K562 treated with DMSO at 1 percent for 48 hours (cell line): ENCODE results near the gene PRB2. TPM values are rescaled to one million over a fixed set of nuclear protein-coding genes. Genes with fewer than 3 reads are reported as not detected.

Experiments used
- total RNA-seq: library from RNA; unstranded; fragments of 300-600 nt; gene quantifications from 2 replicates; pipeline ENCODE4 v1.2.3, GENCODE V29; 2022; ENCODE audit warnings: low replicate concordance; ENCODE audit errors: extremely low read depth

The PRB2 gene
- not detected in 2 replicates for total RNA-seq

DNA sequence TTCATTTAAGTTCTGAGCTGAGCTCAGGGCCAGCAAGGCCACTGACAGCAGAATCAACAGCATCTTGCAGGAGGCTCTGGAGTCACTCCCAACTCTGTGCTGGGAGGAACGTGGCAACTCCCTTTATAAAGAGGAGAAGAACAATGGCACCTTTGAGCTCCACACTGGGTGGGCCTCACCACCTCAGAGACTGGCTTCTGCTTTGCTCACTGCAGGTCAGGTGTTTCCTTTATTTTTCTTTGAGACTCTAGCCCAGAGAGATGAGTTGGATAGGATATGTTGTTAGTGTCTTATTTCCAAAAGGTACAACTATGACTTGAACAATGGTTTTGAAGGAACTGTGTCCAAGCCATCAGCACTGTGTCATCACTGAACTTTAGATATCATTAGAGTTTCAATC, at the start of gene PRB2:
TSS of gene PRB2 (minus strand) at position 101 of the 400 bp plus-strand sequence. CDS start at position 63, 38 bp downstream.

Other genes starting within 250 kb of the PRB2 start
- gene SMIM10L1, start 224.4 kb downstream of the PRB2 start, total RNA-seq, result not detected in 2 replicates
- not detected in 2 replicates for gene TAS2R42, start 208.6 kb downstream of the PRB2 start, total RNA-seq
- gene PRB3, start 125.9 kb downstream of the PRB2 start, total RNA-seq, result not detected in 2 replicates
- gene PRB4, start 85.1 kb downstream of the PRB2 start, total RNA-seq, result not detected in 2 replicates